NB4 (cell line): ENCODE results near the gene AARSD1.
A peak's percentile ranks its signal among the peaks of the same experiment; 100 is the strongest.
"Not testable (repeated sequence)": the region's sequence is repeated elsewhere in the genome, so short reads cannot be mapped to it uniquely, and the experiment has no call there.

Experiments
- DNase-seq: peaks from one replicate; pipeline ENCODE4 v3.0.0; 2010; ENCODE audit warnings: low read depth
- H3K4me3 ChIP-seq: one replicate; pipeline ENCODE4 v1.5.1; 2011; ENCODE audit warnings: mild to moderate bottlenecking, low read depth, low read length, moderate library complexity
- MYC ChIP-seq: IDR thresholded peaks from 2 replicates; pipeline ENCODE4 v1.6.1; 2011; ENCODE audit warnings: low read depth, low read length
- POLR2A ChIP-seq: IDR thresholded peaks from 2 replicates; pipeline ENCODE4 v1.6.1; 2011; ENCODE audit warnings: mild to moderate bottlenecking; ENCODE audit not compliant: insufficient read length; ENCODE audit errors: extremely low read depth
- TF ChIP-seq, protein P1 (sequence below): IDR thresholded peaks from 2 replicates; pipeline ENCODE4 v1.6.1; 2011; ENCODE audit warnings: low read depth, low read length
- TF ChIP-seq, protein P2 (sequence below): IDR thresholded peaks from one replicate; pipeline ENCODE4 v1.5.1; 2012; ENCODE audit warnings: low read depth, low read length

AARSD1 gene

DNA sequence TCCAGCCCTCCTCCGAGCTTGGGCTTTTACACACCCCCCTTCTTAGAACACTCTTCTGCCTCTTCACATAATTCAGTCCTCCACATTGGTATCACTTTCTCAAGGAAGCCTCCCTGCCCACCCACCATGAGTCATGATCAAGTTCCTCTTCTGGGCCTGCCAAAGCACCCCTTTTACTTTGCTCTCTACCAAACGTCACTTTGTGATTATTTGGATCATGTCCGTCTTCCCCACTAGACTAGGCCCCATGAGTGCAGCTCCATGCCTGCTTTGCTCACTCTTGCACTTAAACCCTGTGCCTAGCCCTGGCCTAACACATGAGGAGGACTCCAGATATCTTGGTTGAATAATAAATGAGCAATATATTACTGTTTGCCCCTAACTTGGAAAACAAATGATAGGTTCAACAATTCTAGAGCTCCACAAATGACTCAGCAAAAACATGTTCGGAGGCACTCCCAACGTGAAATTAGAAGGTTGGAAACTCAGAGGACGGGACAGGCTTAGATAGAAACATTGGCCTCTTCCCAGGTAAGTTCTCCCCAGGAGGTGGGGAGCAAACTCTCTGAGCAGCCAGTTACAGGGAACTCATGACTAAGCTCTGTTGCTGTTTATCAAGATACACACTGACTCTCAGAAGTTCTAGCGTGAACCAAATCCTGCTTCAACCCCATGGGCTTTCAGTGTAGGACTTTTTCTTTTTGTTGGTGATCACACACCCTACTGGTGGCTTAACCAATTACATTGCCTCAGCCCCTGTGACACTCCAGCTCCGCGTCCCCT lies 35.3 kb downstream of the AARSD1 start:
- peak overlapping the region; percentile 17 for H3K4me3 ChIP-seq
- TF ChIP-seq, protein P1, sequence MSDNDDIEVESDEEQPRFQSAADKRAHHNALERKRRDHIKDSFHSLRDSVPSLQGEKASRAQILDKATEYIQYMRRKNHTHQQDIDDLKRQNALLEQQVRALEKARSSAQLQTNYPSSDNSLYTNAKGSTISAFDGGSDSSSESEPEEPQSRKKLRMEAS: peak; percentile 46
- TF ChIP-seq MYC: no peak; the same call in none of the 2 replicates
- TF ChIP-seq, protein P2, sequence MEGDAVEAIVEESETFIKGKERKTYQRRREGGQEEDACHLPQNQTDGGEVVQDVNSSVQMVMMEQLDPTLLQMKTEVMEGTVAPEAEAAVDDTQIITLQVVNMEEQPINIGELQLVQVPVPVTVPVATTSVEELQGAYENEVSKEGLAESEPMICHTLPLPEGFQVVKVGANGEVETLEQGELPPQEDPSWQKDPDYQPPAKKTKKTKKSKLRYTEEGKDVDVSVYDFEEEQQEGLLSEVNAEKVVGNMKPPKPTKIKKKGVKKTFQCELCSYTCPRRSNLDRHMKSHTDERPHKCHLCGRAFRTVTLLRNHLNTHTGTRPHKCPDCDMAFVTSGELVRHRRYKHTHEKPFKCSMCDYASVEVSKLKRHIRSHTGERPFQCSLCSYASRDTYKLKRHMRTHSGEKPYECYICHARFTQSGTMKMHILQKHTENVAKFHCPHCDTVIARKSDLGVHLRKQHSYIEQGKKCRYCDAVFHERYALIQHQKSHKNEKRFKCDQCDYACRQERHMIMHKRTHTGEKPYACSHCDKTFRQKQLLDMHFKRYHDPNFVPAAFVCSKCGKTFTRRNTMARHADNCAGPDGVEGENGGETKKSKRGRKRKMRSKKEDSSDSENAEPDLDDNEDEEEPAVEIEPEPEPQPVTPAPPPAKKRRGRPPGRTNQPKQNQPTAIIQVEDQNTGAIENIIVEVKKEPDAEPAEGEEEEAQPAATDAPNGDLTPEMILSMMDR: peak; percentile 40
- DNase-seq: peak; percentile 96

DNA sequence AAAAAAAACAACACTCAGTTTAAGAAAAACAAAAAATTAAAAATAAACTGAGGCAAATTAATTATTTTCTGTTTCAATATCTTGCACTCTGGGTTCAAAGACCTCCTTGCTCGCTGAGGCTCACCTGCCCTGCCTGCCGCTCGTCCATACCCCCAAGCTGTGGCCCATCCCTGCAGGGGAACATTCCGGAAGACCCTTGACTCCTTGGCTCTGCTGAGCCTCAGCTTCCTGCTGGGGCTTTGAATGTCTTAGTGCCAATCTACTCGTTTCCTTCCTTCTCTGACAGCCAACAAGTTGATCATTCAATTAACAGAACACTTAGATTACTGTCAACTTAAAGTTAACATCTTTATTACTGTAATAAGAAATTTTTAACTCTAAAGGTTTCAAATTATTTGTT lies 39.4 kb downstream of the AARSD1 start:
- DNase-seq: no peak
- no peak overlapping the region for H3K4me3 ChIP-seq
- TF ChIP-seq MYC: no peak
- TF ChIP-seq POLR2A: no peak
- TF ChIP-seq, protein P1: no peak
- TF ChIP-seq, protein P2: no peak

DNA sequence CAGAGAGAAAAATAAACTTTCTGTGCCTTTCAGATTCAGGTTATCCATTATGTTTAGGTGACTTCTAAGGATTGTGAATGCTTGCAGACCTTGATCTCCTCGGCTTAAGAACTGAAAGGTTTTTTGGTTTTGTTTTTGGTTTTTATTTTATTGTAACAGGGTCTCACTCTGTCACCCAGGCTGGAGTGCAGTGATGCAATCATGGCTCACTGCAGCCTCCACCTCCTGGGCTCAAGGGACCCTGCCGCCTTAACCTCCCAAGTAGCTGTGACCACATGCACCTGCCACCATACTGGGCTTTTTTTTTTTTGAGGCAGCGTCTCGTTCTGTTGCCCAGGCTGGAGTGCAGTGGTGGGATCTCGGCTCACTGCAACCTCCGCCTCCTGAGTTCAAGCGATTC lies 40.8 kb downstream of the AARSD1 start:
- not testable (repeated sequence) for H3K4me3 ChIP-seq
- peak; percentile 16 for DNase-seq

DNA sequence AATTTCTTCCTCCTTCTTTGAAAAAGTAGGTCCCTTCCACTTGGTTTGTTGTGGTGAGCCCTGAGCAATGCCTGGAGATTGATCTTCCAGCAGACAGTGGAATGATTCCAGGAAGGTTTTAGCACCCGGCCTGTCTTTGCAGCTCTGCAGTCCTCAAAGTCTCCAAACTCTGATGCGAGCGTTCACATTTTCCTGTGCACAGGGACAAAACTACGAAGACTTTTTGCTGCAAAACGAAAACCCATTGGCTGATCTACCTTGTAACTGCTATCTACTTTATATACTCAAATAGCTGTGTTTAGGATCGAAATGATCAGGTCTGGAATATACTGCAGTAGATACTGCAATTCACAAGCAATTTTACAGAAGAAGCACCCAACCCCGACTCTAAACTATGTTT lies 42.0 kb downstream of the AARSD1 start:
- TF ChIP-seq POLR2A: no peak
- TF ChIP-seq, protein P2: no peak
- TF ChIP-seq, protein P1: no peak
- TF ChIP-seq MYC: no peak
- no peak for DNase-seq
- no peak overlapping the region for H3K4me3 ChIP-seq

DNA sequence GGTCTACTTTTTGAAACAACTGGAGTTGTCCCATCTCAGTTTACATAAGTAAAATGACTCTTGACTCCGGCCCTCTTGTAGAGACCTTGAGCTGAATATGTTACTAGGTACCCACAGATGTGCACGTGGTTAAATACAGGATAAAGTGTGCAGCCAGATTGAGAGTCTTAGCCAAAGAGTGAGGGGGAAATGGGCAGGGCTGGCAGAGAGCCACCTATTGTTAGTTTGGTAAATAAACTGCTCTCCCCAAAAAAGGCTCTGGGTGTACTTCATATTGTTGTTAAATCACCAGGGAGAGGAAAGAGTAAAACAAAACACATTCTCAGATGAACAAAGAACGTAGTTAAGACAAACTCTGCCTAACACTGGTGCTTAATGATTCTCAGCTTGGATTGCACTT lies 43.3 kb downstream of the AARSD1 start:
- TF ChIP-seq MYC (no peak), POLR2A (no peak)
- TF ChIP-seq, protein P1: no peak
- TF ChIP-seq, protein P2: no peak

DNA sequence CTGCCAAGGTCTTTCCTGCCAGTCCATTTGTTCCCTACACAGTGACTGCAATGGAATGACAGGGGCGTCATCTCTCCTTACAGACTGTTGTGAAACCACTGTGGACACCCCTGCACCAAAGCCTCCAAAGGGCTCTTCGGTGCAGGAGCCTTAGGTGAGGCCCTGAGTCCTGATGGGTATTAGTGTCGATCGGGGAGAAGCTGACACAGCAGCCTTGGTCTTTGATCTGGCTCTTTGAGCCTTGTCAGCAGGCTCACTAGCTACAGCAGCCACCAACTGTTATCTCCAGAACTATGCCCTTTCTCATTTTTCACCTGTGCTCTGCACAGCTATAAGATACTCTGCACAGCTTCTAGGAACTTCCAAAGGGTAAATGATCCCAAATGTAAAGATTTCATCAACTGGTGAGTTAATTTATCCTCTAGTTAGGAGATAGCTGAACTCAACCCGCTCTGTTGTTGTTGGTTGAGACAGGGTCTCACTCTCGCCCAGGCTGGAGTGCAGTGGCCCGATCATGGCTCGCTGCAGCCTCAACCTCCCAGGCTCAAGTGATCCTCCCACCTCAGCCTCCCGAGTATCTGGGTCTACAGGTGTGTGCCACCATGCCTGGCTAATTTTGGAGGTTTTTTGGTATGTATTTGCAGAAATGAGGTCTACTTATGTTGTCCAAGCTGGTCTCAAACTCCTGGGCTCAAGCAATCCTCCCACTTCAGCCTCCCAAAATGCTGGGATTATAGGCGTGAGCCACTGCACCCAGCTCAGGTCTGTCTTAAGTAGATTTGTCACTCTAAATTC lies 44.0 kb downstream of the AARSD1 start:
- TF ChIP-seq, protein P2: no peak
- no peak for TF ChIP-seq MYC
- TF ChIP-seq, protein P1: no peak
- TF ChIP-seq POLR2A: no peak
- H3K4me3 ChIP-seq: no peak overlapping the region
- no peak for DNase-seq

More for the DNA sequence above, 43.3 kb downstream of the AARSD1 start:
- no peak overlapping the region for H3K4me3 ChIP-seq
- no peak for DNase-seq

DNA sequence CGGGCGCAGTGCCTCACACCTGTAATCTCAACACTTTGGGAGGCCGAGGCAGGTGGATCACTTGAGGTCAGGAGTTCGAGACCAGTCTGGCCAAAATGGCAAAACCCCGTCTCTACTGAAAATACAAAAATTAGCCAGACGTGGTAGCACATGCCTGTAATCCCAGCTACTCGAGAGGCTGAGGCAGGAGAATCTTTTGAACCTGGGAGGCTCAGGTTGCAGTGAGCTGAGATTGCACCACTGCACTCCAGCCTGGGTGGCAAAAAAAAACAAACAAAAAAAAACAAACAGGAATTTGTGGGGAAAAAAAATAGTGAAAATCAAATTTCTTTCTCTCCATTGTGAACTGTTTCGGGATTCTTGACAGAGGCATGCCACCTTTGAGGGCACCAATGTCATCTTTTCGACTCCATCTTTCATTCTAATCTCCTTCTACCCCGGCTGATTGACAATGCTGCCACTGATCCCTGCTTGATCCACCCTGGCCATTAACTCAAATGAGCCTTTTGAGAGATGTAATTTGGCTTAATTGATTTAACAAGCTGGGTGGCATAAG lies 44.7 kb downstream of the AARSD1 start:
- not testable (repeated sequence) for DNase-seq, H3K4me3 ChIP-seq
